Effector memory CD8-positive, alpha-beta T cell (primary cell): ENCODE results near the gene RALB.
A peak's percentile ranks its signal among the peaks of the same experiment; 100 is the strongest.
"Not testable (repeated sequence)": the region's sequence is repeated elsewhere in the genome, so short reads cannot be mapped to it uniquely, and the experiment has no call there.

Experiments used
- ATAC-seq: fragments of 150-1000 bp; cut with Tn5 transposase; replicated peaks from 2 replicates; pipeline ENCODE4 v1.10.0; 2021; ENCODE audit warnings: mild to moderate bottlenecking, moderate library complexity
- DNase-seq, 3 experiments: peaks; one replicate each; pipeline ENCODE4 v3.0.0; 2021
- H3K27ac Mint-ChIP-seq, 2 donors: one replicate each; pipeline ENCODE4 v1.8.0; 2022; ENCODE audit warnings: mild to moderate bottlenecking in 2 of 2, mixed read lengths in 2 of 2, moderate library complexity in 2 of 2
- H3K27me3 Mint-ChIP-seq, 2 donors: one replicate each; pipeline ENCODE4 v1.8.0; 2022; ENCODE audit warnings: mixed read lengths in 2 of 2
- H3K36me3 Mint-ChIP-seq: one replicate; pipeline ENCODE4 v1.8.0; 2022; ENCODE audit warnings: mild to moderate bottlenecking, moderate library complexity, mixed read lengths; ENCODE audit not compliant: insufficient read depth
- H3K4me1 Mint-ChIP-seq, 2 donors: one replicate each; pipeline ENCODE4 v1.8.0; 2022; ENCODE audit warnings: low read depth in 2 of 2, mixed read lengths in 2 of 2
- H3K4me3 Mint-ChIP-seq, 2 donors: one replicate each; pipeline ENCODE4 v1.8.0; 2022; ENCODE audit warnings: mild to moderate bottlenecking in 2 of 2, mixed read lengths in 2 of 2, moderate library complexity in 2 of 2
- H3K9me3 Mint-ChIP-seq, 2 donors: one replicate each; pipeline ENCODE4 v1.8.0; 2022; ENCODE audit warnings: mixed read lengths in 2 of 2

The RALB gene

DNA sequence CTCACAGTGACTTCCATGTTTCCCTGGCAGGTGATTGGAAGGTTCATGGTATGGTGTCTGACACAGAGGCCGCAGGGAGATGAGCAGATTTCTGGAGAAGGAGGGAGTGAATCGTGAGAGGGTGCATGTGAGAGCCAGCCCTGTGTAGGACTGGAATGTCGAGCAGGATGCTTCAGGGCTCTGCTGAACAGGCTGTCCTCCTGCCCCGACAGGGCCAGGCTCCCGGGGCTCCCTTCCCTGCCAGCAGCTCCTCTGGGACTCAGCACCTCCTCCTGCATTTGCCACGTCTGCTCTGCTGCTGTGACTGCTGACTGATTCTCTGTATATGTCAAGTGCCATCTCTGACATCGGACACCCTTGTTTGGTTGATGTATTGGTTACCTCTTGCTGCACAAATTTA lies 54.8 kb downstream of the RALB start:
- no peak overlapping the region for H3K4me3 Mint-ChIP-seq
- H3K36me3 Mint-ChIP-seq = no peaks in the 10 kb centered on the region
- ATAC-seq (no peak), DNase-seq (no peak)
- H3K9me3 Mint-ChIP-seq = no peaks in the 10 kb centered on the region
- peaks cover 0 to 6% of the 10 kb centered on the region in 2 donors for H3K27me3 Mint-ChIP-seq
- peaks cover 0 to under 1% of the 10 kb centered on the region in 2 donors for H3K4me1 Mint-ChIP-seq
- H3K27ac Mint-ChIP-seq = no peak overlapping the region

DNA sequence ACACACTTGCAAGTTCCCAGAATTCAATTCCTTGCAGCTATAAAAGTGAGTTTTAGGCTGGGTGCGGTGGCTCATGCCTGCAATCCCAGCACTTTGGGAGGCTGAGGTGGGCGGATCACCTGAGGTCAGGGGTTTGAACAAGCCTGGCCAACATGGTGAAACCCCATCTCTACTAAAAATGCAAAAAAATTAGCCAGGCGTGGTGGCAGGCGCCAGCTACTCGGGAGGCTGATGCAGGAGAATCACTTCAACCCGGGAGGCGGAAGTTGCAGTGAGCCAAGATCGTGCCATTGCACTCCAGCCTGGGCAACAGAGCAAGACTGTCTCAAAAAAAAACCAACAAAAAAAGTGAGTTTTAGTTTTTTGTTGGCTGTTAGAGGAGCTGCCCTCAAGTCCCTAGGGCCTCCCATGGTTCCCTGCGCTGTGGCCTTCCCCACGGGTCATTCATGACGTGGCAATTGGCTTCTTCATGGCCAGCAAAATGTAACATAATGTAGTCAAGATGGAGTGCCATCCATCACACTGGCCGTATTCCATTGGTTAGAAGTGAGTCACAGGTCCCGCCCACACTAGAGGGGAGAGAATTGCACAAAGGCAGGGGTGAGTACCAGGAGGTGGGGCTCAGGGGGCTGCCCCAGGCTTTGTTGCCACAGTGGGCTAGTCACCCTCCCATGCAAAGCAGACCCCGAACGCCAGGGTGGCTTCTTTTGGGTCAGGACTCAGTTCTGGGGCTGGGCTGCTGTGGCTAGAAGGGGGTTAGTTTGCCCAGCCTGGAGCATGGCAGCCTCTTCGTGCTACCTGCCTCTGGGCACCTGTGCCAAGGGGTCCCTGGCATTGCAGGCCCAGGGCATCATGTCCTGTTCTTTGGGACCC lies 55.6 kb downstream of the RALB start:
- DNase-seq (no peak), ATAC-seq (no peak)
- Mint-ChIP-seq H3K9me3 (no peaks in the 10 kb centered on the region), H3K36me3 (no peaks in the 10 kb centered on the region), H3K4me1 (peaks cover 0 to 7% of the 10 kb centered on the region in 2 donors), H3K27me3 (peaks cover 0 to 14% of the 10 kb centered on the region in 2 donors), H3K27ac (no peak overlapping the region), H3K4me3 (no peak overlapping the region)

DNA sequence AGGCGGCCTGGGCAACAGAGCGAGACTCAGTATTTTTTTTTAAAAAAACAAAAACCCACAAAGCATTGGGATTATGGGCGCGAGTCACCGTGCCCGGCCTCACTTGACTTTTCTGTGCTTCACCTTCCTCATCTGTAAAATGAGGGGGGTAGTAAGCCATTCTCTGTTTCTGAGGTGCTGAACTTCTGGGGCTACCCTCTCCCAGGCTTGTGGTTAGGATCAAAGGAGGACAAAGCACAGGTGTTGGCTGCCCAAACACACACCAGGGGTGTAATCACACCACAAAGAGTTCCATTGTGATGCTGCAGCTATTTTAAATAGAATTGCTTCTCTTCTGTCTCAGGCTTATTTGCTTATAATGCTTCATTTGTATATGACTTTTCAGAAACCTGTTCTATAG lies 57.5 kb downstream of the RALB start:
- H3K27ac Mint-ChIP-seq = no peak overlapping the region
- H3K9me3 Mint-ChIP-seq = no peaks in the 10 kb centered on the region
- no peak for DNase-seq
- H3K27me3 Mint-ChIP-seq = peaks cover 6 to 32% of the 10 kb centered on the region in 2 donors
- no peak overlapping the region for H3K4me3 Mint-ChIP-seq
- ATAC-seq = no peak
- no peaks in the 10 kb centered on the region for H3K36me3 Mint-ChIP-seq
- H3K4me1 Mint-ChIP-seq = peaks cover 4 to 8% of the 10 kb centered on the region in 2 donors

DNA sequence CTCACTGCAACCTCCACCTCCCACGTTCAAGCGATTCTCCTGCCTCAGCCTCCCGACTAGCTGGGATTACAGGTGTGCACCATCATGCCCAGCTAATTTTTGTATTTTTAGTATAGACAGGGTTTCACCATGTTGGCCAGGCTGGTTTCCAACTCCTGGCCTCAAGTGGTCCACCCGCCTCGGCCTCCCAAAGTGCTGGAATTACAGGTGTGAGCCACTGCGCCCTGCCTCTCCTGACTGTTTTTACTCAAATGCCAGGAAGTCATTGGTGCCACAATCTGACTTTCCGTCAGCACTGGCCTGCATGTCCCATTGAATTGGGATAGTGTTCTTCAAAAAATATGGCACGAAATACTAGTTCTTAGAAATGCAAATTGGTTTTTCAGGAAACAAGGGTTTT lies 58.2 kb downstream of the RALB start:
- not testable (repeated sequence) for H3K36me3 Mint-ChIP-seq, ATAC-seq, DNase-seq, H3K4me3 Mint-ChIP-seq, H3K27ac Mint-ChIP-seq, H3K9me3 Mint-ChIP-seq
- Mint-ChIP-seq H3K4me1 (peaks cover 4 to 10% of the 10 kb centered on the region in 2 donors), H3K27me3 (peaks cover 13 to 39% of the 10 kb centered on the region in 2 donors)

DNA sequence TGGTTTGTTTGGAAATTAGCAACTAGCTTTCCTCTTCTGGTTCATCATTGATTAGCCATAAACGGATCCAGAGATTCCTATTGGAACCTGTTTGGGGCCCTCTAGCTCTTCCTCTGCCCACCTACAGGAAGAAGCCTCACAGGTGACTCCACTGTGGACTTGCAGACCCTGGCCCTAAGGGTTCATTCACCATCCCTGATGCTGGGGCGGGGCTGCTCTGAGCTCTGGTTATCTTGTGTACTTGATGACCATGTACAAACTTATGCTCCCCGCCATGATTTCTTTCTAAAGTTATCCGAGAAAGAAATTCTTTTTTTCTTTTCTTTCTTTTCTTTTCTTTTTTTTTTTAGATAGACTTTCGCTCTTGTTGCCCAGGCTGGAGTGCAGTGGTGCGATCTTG lies 59.4 kb downstream of the RALB start:
- H3K9me3 Mint-ChIP-seq = no peaks in the 10 kb centered on the region
- H3K27me3 Mint-ChIP-seq = peaks cover 14 to 41% of the 10 kb centered on the region in 2 donors

DNA sequence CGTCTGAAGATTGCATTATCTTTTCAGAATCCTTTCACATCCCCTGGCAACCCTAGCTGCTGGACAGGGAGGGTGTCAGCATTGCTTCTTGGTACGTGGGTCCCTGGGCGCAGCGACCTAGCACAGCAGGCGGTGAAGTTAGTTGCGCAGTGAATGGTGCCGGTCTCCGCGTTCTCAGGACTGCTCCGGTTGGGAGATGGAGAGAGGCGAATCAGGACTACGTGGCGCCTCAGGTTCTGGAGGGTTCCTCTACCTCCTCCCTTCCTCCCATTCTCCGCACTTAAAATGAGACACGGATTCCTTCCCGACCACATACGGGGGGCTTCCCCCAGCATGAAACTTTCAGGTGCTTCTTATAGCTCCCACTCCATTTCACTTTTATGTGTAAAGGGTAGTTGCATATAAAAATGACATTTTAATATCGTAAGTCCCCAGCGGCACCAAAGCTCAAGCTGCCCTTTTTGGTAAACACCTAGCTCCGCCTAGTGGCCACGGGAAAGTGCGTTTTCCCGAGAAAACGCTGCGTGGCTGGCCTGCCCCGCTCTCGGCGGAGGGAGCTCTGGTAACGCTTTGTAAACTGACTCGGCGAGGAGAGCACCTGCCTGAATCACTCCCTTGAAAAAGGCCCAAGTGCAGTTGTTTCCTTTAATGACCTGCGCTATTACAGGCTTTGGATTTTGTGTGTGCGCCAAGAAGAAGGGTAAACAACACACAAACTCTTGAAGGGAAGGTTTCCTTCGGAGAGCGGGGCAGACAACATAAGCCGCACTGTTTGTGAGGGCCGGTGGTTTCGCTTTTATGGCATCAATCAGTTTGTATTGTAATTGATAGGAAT lies 60.4 kb downstream of the RALB start:
- Mint-ChIP-seq H3K27me3 (peaks cover 14 to 45% of the 10 kb centered on the region in 2 donors), H3K27ac (peak overlapping the region in 1 of 2 donors; percentile 75), H3K4me3 (peak overlapping the region; percentile 65 to 66), H3K9me3 (no peaks in the 10 kb centered on the region), H3K36me3 (no peaks in the 10 kb centered on the region), H3K4me1 (peaks cover 4 to 10% of the 10 kb centered on the region in 2 donors)
- peak; percentile 59 to 64 (median 62) for DNase-seq
- ATAC-seq = peak; percentile 78

More for the DNA sequence above, 59.4 kb downstream of the RALB start:
- no peak for ATAC-seq
- H3K27ac Mint-ChIP-seq = no peak overlapping the region
- no peaks in the 10 kb centered on the region for H3K36me3 Mint-ChIP-seq
- no peak for DNase-seq
- H3K4me1 Mint-ChIP-seq = peaks cover 4 to 10% of the 10 kb centered on the region in 2 donors
- no peak overlapping the region for H3K4me3 Mint-ChIP-seq

DNA sequence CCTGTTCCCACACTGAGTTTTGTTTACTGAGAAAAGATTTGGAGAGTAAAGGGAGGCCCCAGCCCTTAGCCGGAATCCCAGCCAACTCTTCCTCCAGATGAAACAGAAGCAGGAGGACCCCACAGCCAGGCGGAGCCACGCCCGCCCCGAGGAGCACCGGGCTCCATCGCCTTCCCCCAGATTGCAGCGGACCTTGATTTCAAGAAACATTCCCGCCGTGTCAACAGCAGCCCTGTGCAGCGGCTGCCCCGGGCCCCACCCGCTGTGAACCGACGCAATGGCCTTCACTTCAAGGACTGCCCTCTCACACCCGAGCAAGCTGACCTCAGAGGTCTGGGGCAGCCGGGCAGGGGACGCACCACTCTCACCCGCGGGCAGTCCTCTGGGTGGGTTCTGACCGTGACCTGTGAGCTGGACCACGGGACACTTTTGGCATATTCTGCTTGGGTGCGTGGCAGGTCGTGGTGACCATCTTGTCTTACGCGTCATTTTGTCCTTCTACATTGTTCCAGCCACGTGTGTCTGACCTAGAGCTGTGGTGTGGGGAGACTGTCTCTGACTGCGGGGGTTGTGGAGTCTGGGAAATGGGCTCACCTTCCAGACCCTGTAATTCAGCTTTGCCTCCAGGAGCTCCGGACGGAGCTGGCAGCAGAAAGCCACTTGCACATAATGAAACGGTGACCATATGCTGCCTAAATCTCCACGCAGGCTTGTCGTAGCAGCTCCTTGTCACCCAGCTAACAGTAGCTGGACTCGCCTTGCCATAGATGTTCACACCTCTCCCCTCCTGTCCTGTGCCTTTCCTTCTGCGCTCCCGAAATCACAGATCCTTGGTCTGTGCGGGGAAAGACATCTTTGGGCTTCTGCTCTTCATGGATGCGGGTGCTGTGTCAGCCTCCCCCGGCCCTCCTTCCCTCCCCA lies 61.3 kb downstream of the RALB start:
- Mint-ChIP-seq H3K9me3 (no peaks in the 10 kb centered on the region), H3K4me1 (peaks cover 4 to 10% of the 10 kb centered on the region in 2 donors), H3K4me3 (peak overlapping the region; percentile 36 to 66), H3K36me3 (no peaks in the 10 kb centered on the region), H3K27ac (peak overlapping the region in 1 of 2 donors; percentile 44), H3K27me3 (peaks cover 14 to 54% of the 10 kb centered on the region in 2 donors)
- ATAC-seq = no peak
- DNase-seq = no peak

DNA sequence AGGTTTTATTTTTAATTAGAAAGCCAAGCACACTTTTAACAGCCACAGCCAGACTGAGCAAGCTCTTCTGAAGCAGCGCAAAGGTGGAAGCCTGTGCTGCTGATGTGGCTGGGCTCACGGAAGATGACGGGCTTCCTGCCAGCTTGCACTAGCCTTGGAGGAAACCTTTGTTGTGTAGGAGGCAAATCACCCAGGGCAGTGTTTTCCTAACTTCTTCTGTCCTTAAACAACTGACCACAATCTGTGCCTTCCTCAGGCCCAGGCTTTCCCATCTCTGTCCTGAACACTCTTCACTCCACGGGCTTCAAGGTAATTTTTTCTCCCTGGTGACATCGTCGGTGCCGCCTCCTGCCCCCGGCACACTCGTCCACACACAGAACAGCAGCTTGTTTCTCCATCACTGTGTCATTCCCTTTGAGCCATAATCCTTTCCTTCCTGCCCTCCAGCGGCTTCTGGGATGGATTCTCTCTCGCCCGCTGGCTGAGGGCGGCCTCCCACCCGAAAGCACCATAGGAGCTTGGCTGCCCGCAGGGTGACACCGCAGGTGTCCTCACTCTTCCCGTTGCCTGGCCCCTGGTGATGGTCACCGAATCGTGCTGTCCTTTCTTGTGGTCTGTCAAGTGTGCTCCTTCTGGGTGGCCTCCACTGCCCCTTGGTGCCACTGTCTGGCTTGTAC lies 62.2 kb downstream of the RALB start:
- no peak for DNase-seq
- ATAC-seq = no peak
- Mint-ChIP-seq H3K27me3 (peaks cover 14 to 57% of the 10 kb centered on the region in 2 donors), H3K9me3 (no peaks in the 10 kb centered on the region), H3K36me3 (no peaks in the 10 kb centered on the region), H3K4me1 (peaks cover 4 to 10% of the 10 kb centered on the region in 2 donors), H3K4me3 (no peak overlapping the region), H3K27ac (no peak overlapping the region)

DNA sequence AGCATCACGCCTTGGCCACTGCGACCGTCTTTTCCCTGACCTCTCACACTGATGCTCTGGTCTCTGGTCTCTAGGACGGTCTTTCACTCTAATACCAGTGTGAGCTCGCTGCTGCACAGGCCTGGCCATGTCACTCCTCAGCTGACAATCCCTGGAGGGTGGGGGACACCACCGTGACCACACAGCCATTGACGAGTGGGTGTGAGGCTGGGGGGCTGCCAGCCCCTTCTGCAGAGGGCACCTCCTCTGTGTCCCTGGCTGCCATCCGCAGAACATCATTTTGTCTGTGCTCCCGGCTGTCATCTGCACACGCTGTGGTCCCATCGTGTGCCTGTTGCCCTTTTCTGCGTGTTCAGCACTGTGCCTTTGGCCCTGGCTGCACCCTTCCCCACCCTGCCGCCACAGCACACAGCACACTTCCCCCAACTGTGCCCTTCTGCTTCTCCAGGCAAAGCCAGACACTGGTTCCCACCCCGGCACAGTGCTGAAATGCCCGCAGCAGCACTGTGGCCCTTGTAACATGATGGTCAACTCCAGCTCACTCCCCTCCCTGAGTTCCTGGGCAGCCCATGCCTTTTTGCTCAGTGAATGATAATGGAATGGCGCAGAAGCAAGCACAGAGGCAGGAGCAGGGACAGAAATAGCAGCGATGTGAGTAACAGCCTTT lies 62.8 kb downstream of the RALB start:
- H3K27ac Mint-ChIP-seq = peak overlapping the region in 1 of 2 donors; percentile 7
- ATAC-seq = no peak

DNA sequence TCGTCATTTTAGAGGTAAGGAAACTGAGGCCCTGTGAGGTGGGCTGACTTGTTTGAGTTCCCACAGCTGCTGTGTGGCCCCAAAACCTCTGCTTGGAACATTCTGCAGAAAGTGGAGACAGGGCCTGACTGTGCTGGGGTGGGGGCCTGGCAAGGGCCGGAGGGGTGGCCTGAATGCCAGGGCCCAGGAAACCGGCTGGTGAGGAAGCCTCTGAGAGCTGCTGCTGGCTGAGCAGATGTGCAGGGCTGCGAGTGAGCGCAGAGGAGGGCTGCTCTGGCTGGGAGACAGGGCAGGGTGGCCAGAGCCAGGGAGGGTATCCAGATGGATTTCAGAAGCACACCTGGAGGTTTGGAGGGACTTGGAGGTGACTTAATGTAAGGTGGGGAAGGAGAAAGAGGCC lies 63.4 kb downstream of the RALB start:
- no peaks in the 10 kb centered on the region for H3K36me3 Mint-ChIP-seq
- no peaks in the 10 kb centered on the region for H3K9me3 Mint-ChIP-seq
- DNase-seq = no peak
- H3K27me3 Mint-ChIP-seq = peaks cover 14 to 57% of the 10 kb centered on the region in 2 donors
- H3K4me3 Mint-ChIP-seq = no peak overlapping the region
- no peak for ATAC-seq
- peaks cover 4 to 10% of the 10 kb centered on the region in 2 donors for H3K4me1 Mint-ChIP-seq
- H3K27ac Mint-ChIP-seq = peak overlapping the region in 1 of 2 donors; percentile 7

More for the DNA sequence above, 62.8 kb downstream of the RALB start:
- no peaks in the 10 kb centered on the region for H3K9me3 Mint-ChIP-seq
- DNase-seq = no peak
- peaks cover 4 to 10% of the 10 kb centered on the region in 2 donors for H3K4me1 Mint-ChIP-seq
- H3K36me3 Mint-ChIP-seq = no peaks in the 10 kb centered on the region
- no peak overlapping the region for H3K4me3 Mint-ChIP-seq
- H3K27me3 Mint-ChIP-seq = peaks cover 14 to 57% of the 10 kb centered on the region in 2 donors

DNA sequence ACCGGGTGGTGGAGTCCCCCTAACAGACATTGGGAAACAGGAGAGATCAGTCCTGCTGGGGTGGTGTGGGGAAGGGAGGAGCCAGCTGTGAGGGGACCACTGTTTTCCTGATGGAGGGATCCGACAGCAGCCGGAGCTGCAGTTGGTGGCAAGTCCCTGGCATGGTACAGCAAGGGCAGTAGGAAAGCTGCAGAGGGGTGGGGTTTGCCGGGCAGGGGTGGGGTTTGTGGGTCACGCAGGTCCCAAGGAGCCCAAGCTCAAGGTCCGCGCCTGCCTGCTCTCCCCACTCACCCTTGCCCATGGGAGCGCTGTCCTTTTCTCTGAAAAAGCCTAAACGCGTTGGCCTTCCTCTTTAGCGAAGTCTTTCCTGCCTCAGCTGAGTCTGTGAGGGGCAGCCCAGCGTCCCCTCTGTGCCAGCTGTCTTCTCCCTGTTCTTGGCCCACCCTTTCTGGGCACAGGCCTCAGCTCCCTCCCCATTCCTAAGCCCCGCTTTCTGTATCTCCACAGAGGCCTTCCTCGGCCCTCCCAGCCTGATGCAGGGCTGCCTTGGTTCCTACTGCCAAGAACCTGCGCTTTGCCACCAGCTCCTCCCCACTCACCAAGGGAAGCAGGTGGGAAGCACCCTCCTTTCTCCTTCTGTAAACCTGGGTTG lies 64.0 kb downstream of the RALB start:
- Mint-ChIP-seq H3K27ac (no peak overlapping the region), H3K27me3 (peaks cover 14 to 57% of the 10 kb centered on the region in 2 donors), H3K4me1 (peaks cover 4 to 10% of the 10 kb centered on the region in 2 donors), H3K4me3 (no peak overlapping the region), H3K36me3 (no peaks in the 10 kb centered on the region), H3K9me3 (no peaks in the 10 kb centered on the region)
- no peak for ATAC-seq
- DNase-seq = no peak

DNA sequence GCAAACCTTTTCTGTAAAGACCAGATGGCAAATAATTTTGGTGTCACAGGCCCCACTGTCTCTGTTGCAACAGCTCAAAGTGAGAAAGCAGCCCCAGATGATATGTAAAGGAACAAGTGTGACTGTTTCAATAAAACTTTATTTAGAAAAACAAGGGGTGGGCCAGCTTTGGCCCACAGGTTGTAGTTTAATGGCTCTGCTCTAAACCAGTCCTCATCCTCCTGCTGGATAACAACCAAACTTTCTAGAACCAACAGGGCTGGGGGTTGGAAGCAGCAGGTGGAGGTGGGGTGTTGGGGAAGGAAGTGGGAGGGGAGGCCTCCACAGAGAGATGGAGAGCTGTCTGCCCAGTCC lies 64.5 kb downstream of the RALB start:
- no peaks in the 10 kb centered on the region for H3K9me3 Mint-ChIP-seq
- no peaks in the 10 kb centered on the region for H3K36me3 Mint-ChIP-seq
- DNase-seq = no peak
- no peak for ATAC-seq
- H3K4me3 Mint-ChIP-seq = no peak overlapping the region
- no peak overlapping the region for H3K27ac Mint-ChIP-seq
- H3K4me1 Mint-ChIP-seq = peaks cover 4 to 12% of the 10 kb centered on the region in 2 donors
- H3K27me3 Mint-ChIP-seq = peaks cover 14 to 55% of the 10 kb centered on the region in 2 donors
